H1 (cell line): ENCODE results near the gene CTAG1A.
"Not testable (repeated sequence)": the region's sequence is repeated elsewhere in the genome, so short reads cannot be mapped to it uniquely, and the experiment has no call there.

ENCODE experiments used
- ATF3 ChIP-seq: IDR thresholded peaks from 2 replicates; pipeline ENCODE4 v1.6.1; 2011; ENCODE audit warnings: low read depth, mild to moderate bottlenecking, low read length; ENCODE audit not compliant: insufficient read depth
- CEBPB ChIP-seq: IDR thresholded peaks from 2 replicates; pipeline ENCODE4 v1.6.1; 2012; ENCODE audit warnings: low read depth, low read length
- CHD2 ChIP-seq: IDR thresholded peaks from 2 replicates; pipeline ENCODE4 v1.6.1; 2012; ENCODE audit warnings: low read length, improper control_type of control experiment
- EZH2 ChIP-seq: fragments of 200-600 bp; sonication (generic); IDR thresholded peaks from 2 replicates; pipeline ENCODE4 v1.7.1; 2012; ENCODE audit warnings: low read depth, mild to moderate bottlenecking, moderate library complexity, low read length, inconsistent platforms; ENCODE audit not compliant: severe bottlenecking
- JUN ChIP-seq: IDR thresholded peaks from 2 replicates; pipeline ENCODE4 v1.6.1; 2011; ENCODE audit warnings: low read depth, mild to moderate bottlenecking, improper control_type of control experiment, low read length
- JUND ChIP-seq: IDR thresholded peaks from 2 replicates; pipeline ENCODE4 v1.6.1; 2011; ENCODE audit warnings: mild to moderate bottlenecking, improper control_type of control experiment, low read length
- NANOG ChIP-seq: IDR thresholded peaks from 2 replicates; pipeline ENCODE4 v1.6.1; 2011; ENCODE audit warnings: low read length, low read depth, mild to moderate bottlenecking, inconsistent platforms; ENCODE audit not compliant: insufficient read depth, poor library complexity, severe bottlenecking
- POLR2A ChIP-seq, 2 experiments: IDR thresholded peaks; 1 replicate in 1 of 2; 2 replicates in 1 of 2; pipeline ENCODE4 v1.6.1; 2011; ENCODE audit warnings: low read depth in 2 of 2, low read length in 2 of 2, mild to moderate bottlenecking in 2 of 2; ENCODE audit errors: control extremely low read depth in 1 of 2
- POLR2AphosphoS5 ChIP-seq: IDR thresholded peaks from 2 replicates; pipeline ENCODE4 v1.6.1; 2011; ENCODE audit warnings: low read depth, low read length
- RBBP5 ChIP-seq: IDR thresholded peaks from 2 replicates; pipeline ENCODE4 v1.7.1; 2012; ENCODE audit warnings: low read depth, mild to moderate bottlenecking, inconsistent platforms, low read length, moderate library complexity, borderline replicate concordance
- SIN3A ChIP-seq, 2 experiments: IDR thresholded peaks in 1 of 2; conservative IDR thresholded peaks in 1 of 2; 2 replicates each; pipeline ENCODE4 v1.6.1; 2011 to 2012; ENCODE audit warnings: low read length in 2 of 2, improper control_type of control experiment in 1 of 2, low read depth in 1 of 2, mild to moderate bottlenecking in 1 of 2
- SIRT6 ChIP-seq: IDR thresholded peaks from one replicate; pipeline ENCODE4 v1.7.1; 2012; ENCODE audit warnings: low read length, inconsistent platforms
- TBP ChIP-seq: IDR thresholded peaks from 2 replicates; pipeline ENCODE4 v1.6.1; 2011; ENCODE audit warnings: low read depth, low read length, improper control_type of control experiment
- TF ChIP-seq, protein P1 (sequence below), 3 experiments: IDR thresholded peaks; 1 replicate in 2 of 3; 2 replicates in 1 of 3; pipeline versions ENCODE4 v1.5.1 to v1.6.1; 2011; ENCODE audit warnings: low read length in 3 of 3, mild to moderate bottlenecking in 3 of 3, inconsistent platforms in 2 of 3, low read depth in 1 of 3, moderate library complexity in 1 of 3; ENCODE audit not compliant: insufficient read depth in 1 of 3; ENCODE audit errors: control extremely low read depth in 1 of 3

DNA sequence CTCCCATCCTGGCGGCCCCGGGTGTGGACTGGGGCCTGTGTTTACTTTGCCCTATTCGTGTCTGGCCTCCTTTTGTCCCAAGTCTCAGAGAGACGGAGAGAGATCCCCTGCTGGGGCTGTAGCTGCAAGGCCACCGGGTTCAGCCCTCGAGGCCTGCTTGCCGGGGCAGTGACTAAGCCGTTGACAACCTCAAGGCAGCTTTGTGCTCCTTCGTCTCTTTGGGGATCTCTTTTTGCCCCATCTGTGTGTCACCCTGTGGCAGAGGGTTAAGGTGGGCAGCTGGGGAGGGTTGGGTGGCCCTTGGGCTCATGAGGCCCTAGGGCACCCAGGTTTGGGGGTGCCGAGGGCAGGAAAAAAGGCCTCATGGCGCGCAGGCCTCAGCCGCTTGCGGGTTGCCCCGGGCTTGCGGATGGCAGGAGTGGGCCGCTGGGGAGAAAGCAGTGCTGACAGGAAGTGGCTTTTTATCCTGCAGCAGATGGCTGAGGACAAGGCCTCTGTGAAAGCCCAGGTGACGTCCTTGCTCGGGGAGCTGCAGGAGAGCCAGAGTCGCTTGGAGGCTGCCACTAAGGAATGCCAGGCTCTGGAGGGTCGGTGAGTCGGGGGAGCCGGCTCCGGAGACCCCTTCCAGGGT lies 26.8 kb upstream of the CTAG1A start:
- TF ChIP-seq, protein P1, sequence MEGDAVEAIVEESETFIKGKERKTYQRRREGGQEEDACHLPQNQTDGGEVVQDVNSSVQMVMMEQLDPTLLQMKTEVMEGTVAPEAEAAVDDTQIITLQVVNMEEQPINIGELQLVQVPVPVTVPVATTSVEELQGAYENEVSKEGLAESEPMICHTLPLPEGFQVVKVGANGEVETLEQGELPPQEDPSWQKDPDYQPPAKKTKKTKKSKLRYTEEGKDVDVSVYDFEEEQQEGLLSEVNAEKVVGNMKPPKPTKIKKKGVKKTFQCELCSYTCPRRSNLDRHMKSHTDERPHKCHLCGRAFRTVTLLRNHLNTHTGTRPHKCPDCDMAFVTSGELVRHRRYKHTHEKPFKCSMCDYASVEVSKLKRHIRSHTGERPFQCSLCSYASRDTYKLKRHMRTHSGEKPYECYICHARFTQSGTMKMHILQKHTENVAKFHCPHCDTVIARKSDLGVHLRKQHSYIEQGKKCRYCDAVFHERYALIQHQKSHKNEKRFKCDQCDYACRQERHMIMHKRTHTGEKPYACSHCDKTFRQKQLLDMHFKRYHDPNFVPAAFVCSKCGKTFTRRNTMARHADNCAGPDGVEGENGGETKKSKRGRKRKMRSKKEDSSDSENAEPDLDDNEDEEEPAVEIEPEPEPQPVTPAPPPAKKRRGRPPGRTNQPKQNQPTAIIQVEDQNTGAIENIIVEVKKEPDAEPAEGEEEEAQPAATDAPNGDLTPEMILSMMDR (IDR thresholded peaks at IDR 0.05; ENCODE audit: control extremely low read depth in 1 of 3, insufficient read depth in 1 of 3, low read depth in 1 of 3, low read length in 3 of 3), result not testable (repeated sequence)
- not testable (repeated sequence) for TF ChIP-seq CEBPB; ATF3; CHD2; SIN3A (conservative IDR thresholded peaks at IDR 0.05 in 1 of 2, IDR thresholded peaks at IDR 0.05 in 1 of 2; ENCODE audit: low read depth in 1 of 2, low read length in 2 of 2); TBP; JUN; SIRT6; POLR2A (IDR thresholded peaks at IDR 0.05; ENCODE audit: control extremely low read depth in 1 of 2, low read depth in 2 of 2, low read length in 2 of 2); POLR2AphosphoS5; RBBP5; JUND; NANOG; EZH2
